Heart left ventricle (tissue), 13 donors: ENCODE measurements around the gene WFDC2.

Experiments used
- CTCF ChIP-seq, 12 donors: fragments of 200-600 bp; sonication (generic) in 4 of 12; IDR thresholded peaks; one replicate each; pipeline versions ENCODE4 v1.5.0 to v1.8.0; 2018 to 2022; ENCODE audit warnings: antibody characterized with exemption in 12 of 12, mild to moderate bottlenecking in 5 of 12
- POLR2A ChIP-seq, 2 donors: fragments of 450-650 bp; IDR thresholded peaks; one replicate each; pipeline ENCODE4 v1.6.1; 2017; ENCODE audit warnings: antibody characterized with exemption in 2 of 2, mild to moderate bottlenecking in 2 of 2, moderate library complexity in 2 of 2
- donor health status: ischemic (EF 13 %, LVEDD 7.1; RV severe dilation, severe dysfunction).
- donor health status: DM: no; HTN: yes; CAD: no.
- donor health status: DM: no; HTN: no; CAD: no.
- donor health status: ischemic (EF 25% LVEDD 6.9; RV normal size, moderate dysfunction).
- donor health status: ischemic (EF 25% LVEDD 5.7; RV mildly dilated, moderate dysfunction).
- donor health status: ischemic (EF 35%, LVEDD 5.7; RV mildly dilated, moderate dysfunction).
- donor health status: nonischemic (EF 11% LVEDD 7.7; RV severe dilation, severe dysfunction).
- donor health status: DM: yes; HTN: yes; CAD: no.
- donor health status: PGD.
- donor health status: ischemic (EF 29% LVEDD 5.4; RV normal size, mild dysfunction).
- donor health status: nonischemic (EF 23%, LVEDD 6.1; RV moderate dilation, normal function).

GRCh38 chr20:45465491-45466266, 3.9 kb upstream of the WFDC2 start:
- no peak for TF ChIP-seq POLR2A (IDR thresholded peaks at IDR 0.05)
- no peak for TF ChIP-seq CTCF (IDR thresholded peaks at IDR 0.05)
